ENCODE results near the gene MRGPRX3.
"Not testable (repeated sequence)": the region's sequence is repeated elsewhere in the genome, so short reads cannot be mapped to it uniquely, and the experiment has no call there.

MRGPRX3 gene

GRCh38 chr11:18132341-18132740 is at the start of gene MRGPRX3:
MRGPRX3 (plus strand) TSS chr11:18132571; CDS start chr11:18137203, 4,632 bp downstream.
- no peak for DNase-seq (ENCODE audit: low read depth in 2 of 2)

- no peak for DNase-seq (ENCODE audit: low read depth in 2 of 2)
These were observed 44.0 kb upstream of the MRGPRX3 start for GRCh38 chr11:18088366-18088765.

- no peak for DNase-seq (ENCODE audit: low read depth in 2 of 2)
These were observed 43.4 kb upstream of the MRGPRX3 start for GRCh38 chr11:18088966-18089365.

GRCh38 chr11:18091731-18092130 is 40.6 kb upstream of the MRGPRX3 start:
- no peak for DNase-seq (ENCODE audit: low read depth in 2 of 2)

- no peak for DNase-seq (ENCODE audit: low read depth in 2 of 2)
These were observed 38.4 kb upstream of the MRGPRX3 start for GRCh38 chr11:18093959-18094358.

GRCh38 chr11:18100926-18101656 is 31.3 kb upstream of the MRGPRX3 start:
- no peak for DNase-seq (ENCODE audit: low read depth in 2 of 2)

- DNase-seq (ENCODE audit: low read depth in 2 of 2), result no peak
These were observed 27.1 kb upstream of the MRGPRX3 start for GRCh38 chr11:18105086-18105801.

GRCh38 chr11:18105802-18106574 is 26.4 kb upstream of the MRGPRX3 start, which contains the start of gene SAAL1:
SAAL1 (minus strand) TSS chr11:18106082; CDS start chr11:18106041, 41 bp downstream.
- peak; percentile 78 to 81 for DNase-seq (ENCODE audit: low read depth in 2 of 2)

- DNase-seq (ENCODE audit: low read depth in 2 of 2), result no peak
These were observed 25.7 kb upstream of the MRGPRX3 start for GRCh38 chr11:18106688-18107087.

- no peak for DNase-seq (ENCODE audit: low read depth in 2 of 2)
These were observed 24.1 kb upstream of the MRGPRX3 start for GRCh38 chr11:18108254-18108653.

- no peak for DNase-seq (ENCODE audit: low read depth in 2 of 2)
These were observed 21.4 kb upstream of the MRGPRX3 start for GRCh38 chr11:18111005-18111404.

GRCh38 chr11:18115360-18116127 is 16.8 kb upstream of the MRGPRX3 start:
- peak; percentile 18 to 22 for DNase-seq (ENCODE audit: low read depth in 2 of 2)

- not testable (repeated sequence) for DNase-seq (ENCODE audit: low read depth in 2 of 2)
These were observed 11.0 kb upstream of the MRGPRX3 start for GRCh38 chr11:18121331-18121828.

GRCh38 chr11:18131115-18131514 is 1.3 kb upstream of the MRGPRX3 start:
- not testable (repeated sequence) for DNase-seq (ENCODE audit: low read depth in 2 of 2)

- DNase-seq (ENCODE audit: low read depth in 2 of 2), result no peak
These were observed 2.9 kb downstream of the MRGPRX3 start for GRCh38 chr11:18135308-18135707.

- no peak for DNase-seq (ENCODE audit: low read depth in 2 of 2)
These were observed 4.9 kb downstream of the MRGPRX3 start for GRCh38 chr11:18137186-18137800.

- DNase-seq (ENCODE audit: low read depth in 2 of 2), result no peak
These were observed 7.8 kb downstream of the MRGPRX3 start for GRCh38 chr11:18140145-18140544.

- no peak for DNase-seq (ENCODE audit: low read depth in 2 of 2)
These were observed 11.9 kb downstream of the MRGPRX3 start for GRCh38 chr11:18144243-18144642.

- no peak for DNase-seq (ENCODE audit: low read depth in 2 of 2)
These were observed 12.7 kb downstream of the MRGPRX3 start for GRCh38 chr11:18145025-18145424.

- DNase-seq (ENCODE audit: low read depth in 2 of 2), result no peak
These were observed 13.5 kb downstream of the MRGPRX3 start for GRCh38 chr11:18145837-18146236.

- DNase-seq (ENCODE audit: low read depth in 2 of 2), result no peak
These were observed 19.2 kb downstream of the MRGPRX3 start for GRCh38 chr11:18151581-18151980.

All from activated CD8-positive, alpha-beta memory T cell treated with anti-CD3 and anti-CD28 coated beads for 4 hours (primary cell).